ENCODE results near the gene PRKG1. TPM values are rescaled to one million over a fixed set of nuclear protein-coding genes. Genes with fewer than 3 reads are reported as not detected.

Gene PRKG1
- total RNA-seq, 1 experiment from 2014 or later = 10.4 TPM

DNA sequence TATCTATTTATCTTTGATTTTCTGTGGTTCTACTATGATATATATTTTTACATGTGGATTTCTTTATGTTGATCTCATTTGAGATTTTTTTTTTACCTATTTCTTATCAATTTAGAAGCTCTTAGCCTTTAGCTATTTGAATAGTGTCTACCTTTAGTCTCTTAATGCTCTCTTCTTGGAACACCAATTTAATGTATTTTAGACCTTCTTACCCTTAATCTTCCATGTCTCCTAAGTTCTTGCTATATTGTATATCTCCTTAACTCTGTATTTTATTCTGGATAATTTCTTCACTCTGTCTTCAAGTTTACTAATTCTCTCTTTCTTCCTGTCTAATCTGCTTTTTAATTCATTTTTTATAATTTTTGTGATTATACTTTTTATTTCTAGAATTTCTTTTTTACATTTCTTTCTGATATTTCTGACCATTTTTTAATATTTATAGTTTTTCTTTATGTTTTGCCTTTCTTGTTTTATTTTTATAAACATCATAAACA, 597.8 kb downstream of the PRKG1 start:
- no peak overlapping the region for H4K5ac ChIP-seq (ENCODE audit: insufficient read length, low read depth, low read length)
- TF ChIP-seq, protein P1, sequence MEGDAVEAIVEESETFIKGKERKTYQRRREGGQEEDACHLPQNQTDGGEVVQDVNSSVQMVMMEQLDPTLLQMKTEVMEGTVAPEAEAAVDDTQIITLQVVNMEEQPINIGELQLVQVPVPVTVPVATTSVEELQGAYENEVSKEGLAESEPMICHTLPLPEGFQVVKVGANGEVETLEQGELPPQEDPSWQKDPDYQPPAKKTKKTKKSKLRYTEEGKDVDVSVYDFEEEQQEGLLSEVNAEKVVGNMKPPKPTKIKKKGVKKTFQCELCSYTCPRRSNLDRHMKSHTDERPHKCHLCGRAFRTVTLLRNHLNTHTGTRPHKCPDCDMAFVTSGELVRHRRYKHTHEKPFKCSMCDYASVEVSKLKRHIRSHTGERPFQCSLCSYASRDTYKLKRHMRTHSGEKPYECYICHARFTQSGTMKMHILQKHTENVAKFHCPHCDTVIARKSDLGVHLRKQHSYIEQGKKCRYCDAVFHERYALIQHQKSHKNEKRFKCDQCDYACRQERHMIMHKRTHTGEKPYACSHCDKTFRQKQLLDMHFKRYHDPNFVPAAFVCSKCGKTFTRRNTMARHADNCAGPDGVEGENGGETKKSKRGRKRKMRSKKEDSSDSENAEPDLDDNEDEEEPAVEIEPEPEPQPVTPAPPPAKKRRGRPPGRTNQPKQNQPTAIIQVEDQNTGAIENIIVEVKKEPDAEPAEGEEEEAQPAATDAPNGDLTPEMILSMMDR (conservative IDR thresholded peaks at IDR 0.05) = no peak
- no peak overlapping the region for H2BK12ac ChIP-seq (ENCODE audit: insufficient read length, low read depth, low read length)
- Mint-ChIP-seq H3K27me3 (ENCODE audit: low read depth) (no peaks in the 10 kb centered on the region), H3K4me3 (no peak overlapping the region), H3K9me3 (peaks cover 11 to 12% of the 10 kb centered on the region in 2 experiments; a peak in 4 of 5 replicates), H3K36me3 (ENCODE audit: insufficient read depth in 1 of 3, low read depth in 3 of 3) (peaks cover 0 to 15% (median 0%) of the 10 kb centered on the region in 3 experiments; a peak in 2 of 7 replicates), H3K27ac (no peak overlapping the region), H3K4me1 (peaks cover 0 to 4% of the 10 kb centered on the region in 2 experiments; a peak in 2 of 4 replicates)
- no peak overlapping the region for H3K23ac ChIP-seq (ENCODE audit: insufficient read length, low read depth, low read length)
- H2BK5ac ChIP-seq (ENCODE audit: insufficient read length, low read length) = no peak overlapping the region
- no peak for DNase-seq
- H2BK20ac ChIP-seq (ENCODE audit: low read depth, low read length, poor library complexity, severe bottlenecking) = no peak overlapping the region
- H3K18ac ChIP-seq (ENCODE audit: insufficient read length, low read depth, low read length) = no peak overlapping the region
- H3K27me3 ChIP-seq (ENCODE audit: insufficient read depth, low read length) = no peaks in the 10 kb centered on the region
- H4K20me1 ChIP-seq (ENCODE audit: control insufficient read depth, insufficient read depth, insufficient read length) = no peaks in the 10 kb centered on the region
- H3K14ac ChIP-seq (ENCODE audit: insufficient read depth, low read length) = no peak overlapping the region
- H3K79me2 ChIP-seq (ENCODE audit: insufficient read depth, low read length) = no peaks in the 10 kb centered on the region
- no peak overlapping the region for H2BK15ac ChIP-seq (ENCODE audit: low read depth, low read length)
- H2BK120ac ChIP-seq (ENCODE audit: low read depth, low read length, poor library complexity, severe bottlenecking) = no peak overlapping the region
- H3K23me2 ChIP-seq (ENCODE audit: insufficient read length, low read depth, low read length, poor library complexity, severe bottlenecking) = no peaks in the 10 kb centered on the region
- H3K4ac ChIP-seq (ENCODE audit: low read depth, low read length) = no peak overlapping the region
- no peak overlapping the region for H3K4me2 ChIP-seq (ENCODE audit: insufficient read depth, insufficient read length, low read length)
- H3K56ac ChIP-seq (ENCODE audit: insufficient read length, low read depth, low read length) = no peak overlapping the region
- H2AK5ac ChIP-seq (ENCODE audit: insufficient read length, low read length) = no peak overlapping the region
- H3K27ac ChIP-seq (ENCODE audit: insufficient read length, low read depth, low read length) = no peak overlapping the region
- H4K8ac ChIP-seq (replicated peaks; ENCODE audit: insufficient read length, low read depth, low read length) = no peak overlapping the region
- no peak overlapping the region for H3K9ac ChIP-seq (ENCODE audit: extremely low read depth, insufficient read length, low read length)
- no peak overlapping the region for H2AFZ ChIP-seq (ENCODE audit: low read length)
- no peaks in the 10 kb centered on the region for H3K79me1 ChIP-seq (ENCODE audit: insufficient read depth, low read depth, low read length, poor library complexity, severe bottlenecking)
- no peaks in the 10 kb centered on the region for H3K9me3 ChIP-seq (ENCODE audit: control insufficient read depth, low read depth, low read length)
- no peaks in the 10 kb centered on the region for H3K4me1 ChIP-seq (ENCODE audit: insufficient read depth, low read length)
- H3T11ph ChIP-seq (ENCODE audit: low read length) = no peak overlapping the region
- no peak overlapping the region for H4K91ac ChIP-seq (ENCODE audit: insufficient read length, low read depth, low read length)

Data from H9 (cell line).